IMR-90 (cell line): ENCODE results near the gene SESN3. TPM values are rescaled to one million over a fixed set of nuclear protein-coding genes. Genes with fewer than 3 reads are reported as not detected.

Experiments
- ATAC-seq: fragments of 200-7000 bp; cut with Tn5 transposase; 2 replicates; pipeline ENCODE4 v1.9.1; 2020; ENCODE audit warnings: low read depth, mild to moderate bottlenecking, moderate library complexity
- BruUV-seq: library from RNA; stranded (reverse); fragments of 400-500 nt; replicated peaks from 2 replicates; lab custom pipeline; 2021; lab: Mats Ljungman, UMichigan
- CTCF ChIA-PET: fragments of 300-600 bp; formaldehyde crosslinking; extraction: SDS; loops from one replicate; lab custom pipeline; 2021; ENCODE audit warnings: antibody characterized with exemption; lab: Yijun Ruan, JAX
- POLR2A ChIA-PET: fragments of 300-600 bp; sonication (Branson Sonifier 250); formaldehyde crosslinking; loops from one replicate; lab custom pipeline; 2022; ENCODE audit warnings: antibody characterized with exemption; ENCODE audit not compliant: unreplicated experiment; lab: Charles Lee
- DNase-seq: peaks from one replicate; pipeline ENCODE4 v3.0.0; 2013
- H2AFZ ChIP-seq: replicated peaks from 2 replicates; pipeline ENCODE3; 2013; ENCODE audit warnings: low read length, mild to moderate bottlenecking; ENCODE audit not compliant: poor library complexity
- H2AK5ac ChIP-seq: 2 replicates; pipeline ENCODE4 v1.6.1; 2013; ENCODE audit warnings: low read depth, low read length, inconsistent platforms
- H2AK9ac ChIP-seq: replicated peaks from 2 replicates; pipeline ENCODE3; 2013; ENCODE audit warnings: mild to moderate bottlenecking, low read depth, low read length, moderate library complexity; ENCODE audit not compliant: poor library complexity
- H2BK120ac ChIP-seq: 2 replicates; pipeline ENCODE4 v1.6.1; 2013; ENCODE audit warnings: low read depth, low read length, inconsistent platforms
- H2BK15ac ChIP-seq: 3 replicates; pipeline ENCODE4 v1.6.1; 2013; ENCODE audit warnings: low read depth, low read length, inconsistent platforms
- H2BK20ac ChIP-seq: 2 replicates; pipeline ENCODE4 v1.6.1; 2013; ENCODE audit warnings: low read depth, mild to moderate bottlenecking, inconsistent platforms, low read length, moderate library complexity
- H2BK5ac ChIP-seq: 2 replicates; pipeline ENCODE4 v1.6.1; 2013; ENCODE audit warnings: mild to moderate bottlenecking, low read depth, low read length, inconsistent platforms; ENCODE audit not compliant: poor library complexity, severe bottlenecking
- H3K14ac ChIP-seq: replicated peaks from 2 replicates; pipeline ENCODE4 v1.6.1; 2013; ENCODE audit warnings: low read depth, low read length, inconsistent platforms
- H3K18ac ChIP-seq: 2 replicates; pipeline ENCODE4 v1.6.1; 2013; ENCODE audit warnings: low read depth, low read length, control low read depth
- H3K23ac ChIP-seq: 2 replicates; pipeline ENCODE4 v1.6.1; 2013; ENCODE audit warnings: low read depth, low read length, inconsistent platforms
- H3K27ac ChIP-seq: 2 replicates; pipeline ENCODE4 v1.5.1; 2013; ENCODE audit warnings: mild to moderate bottlenecking, control low read depth, low read length; ENCODE audit not compliant: insufficient read depth
- H3K27me3 ChIP-seq: 2 replicates; pipeline ENCODE4 v1.6.1; 2013; ENCODE audit warnings: low read length; ENCODE audit not compliant: control insufficient read depth, insufficient read depth
- H3K36me3 ChIP-seq: 2 replicates; pipeline ENCODE4 v1.6.1; 2013; ENCODE audit warnings: low read length, mixed read lengths; ENCODE audit not compliant: control insufficient read depth, insufficient read depth
- H3K4ac ChIP-seq: 2 replicates; pipeline ENCODE4 v1.6.1; 2013; ENCODE audit warnings: low read depth, low read length, inconsistent platforms
- H3K4me1 ChIP-seq: 2 replicates; pipeline ENCODE4 v1.6.1; 2013; ENCODE audit warnings: low read length, mixed read lengths; ENCODE audit not compliant: control insufficient read depth, insufficient read depth
- H3K4me2 ChIP-seq: 2 replicates; pipeline ENCODE4 v1.6.1; 2013; ENCODE audit warnings: low read depth, mild to moderate bottlenecking, control low read depth, low read length, moderate library complexity
- H3K4me3 ChIP-seq: 2 replicates; pipeline ENCODE4 v1.5.1; 2013; ENCODE audit warnings: low read depth, mild to moderate bottlenecking, control low read depth, low read length, moderate library complexity; ENCODE audit not compliant: insufficient read depth
- H3K56ac ChIP-seq: 2 replicates; pipeline ENCODE4 v1.6.1; 2013; ENCODE audit warnings: low read length, inconsistent platforms; ENCODE audit not compliant: insufficient read depth; ENCODE audit errors: extremely low read depth
- H3K79me1 ChIP-seq, 2 experiments: 2 replicates each; pipeline ENCODE4 v1.6.1; 2013; ENCODE audit warnings: low read length in 2 of 2, inconsistent platforms in 1 of 2, low read depth in 1 of 2
- H3K9ac ChIP-seq: 2 replicates; pipeline ENCODE4 v1.6.1; 2013; ENCODE audit warnings: low read depth, low read length, control low read depth
- H3K9me1 ChIP-seq: 2 replicates; pipeline ENCODE4 v1.6.1; 2013; ENCODE audit warnings: low read length, inconsistent platforms; ENCODE audit not compliant: insufficient read depth
- H3K9me3 ChIP-seq: 2 replicates; pipeline ENCODE4 v1.6.1; 2013; ENCODE audit warnings: low read length; ENCODE audit not compliant: control insufficient read depth, insufficient read depth
- H4K20me1 ChIP-seq: 2 replicates; pipeline ENCODE4 v1.6.1; 2013; ENCODE audit warnings: low read length, inconsistent platforms; ENCODE audit not compliant: insufficient read depth
- H4K5ac ChIP-seq: 2 replicates; pipeline ENCODE4 v1.6.1; 2013; ENCODE audit warnings: mild to moderate bottlenecking, low read depth, low read length, control low read depth
- H4K8ac ChIP-seq, 2 experiments: 2 replicates each; pipeline ENCODE4 v1.6.1; 2013; ENCODE audit warnings: low read depth in 2 of 2, low read length in 2 of 2, control low read depth in 1 of 2, inconsistent platforms in 1 of 2
- H4K91ac ChIP-seq: 2 replicates; pipeline ENCODE4 v1.6.1; 2013; ENCODE audit warnings: low read depth, low read length, inconsistent platforms; ENCODE audit not compliant: insufficient read depth
- BHLHE40 ChIP-seq: fragments of 150-350 bp; IDR thresholded peaks from 2 replicates; pipeline ENCODE4 v1.6.1; 2016; ENCODE audit warnings: mild to moderate bottlenecking, low read depth, low read length
- CTCF ChIP-seq: conservative IDR thresholded peaks from 2 replicates; pipeline ENCODE4 v1.5.1; 2012; ENCODE audit warnings: mild to moderate bottlenecking, low read depth, low read length, improper control_type of control experiment
- ELK1 ChIP-seq: fragments of 150-350 bp; IDR thresholded peaks from 2 replicates; pipeline ENCODE4 v1.6.1; 2016; ENCODE audit warnings: low read depth, mild to moderate bottlenecking, low read length, moderate library complexity, borderline replicate concordance
- FOS ChIP-seq: fragments of 150-350 bp; IDR thresholded peaks from 2 replicates; pipeline ENCODE4 v1.6.1; 2016; ENCODE audit warnings: low read depth, low read length
- MAFK ChIP-seq: IDR thresholded peaks from 2 replicates; pipeline ENCODE4 v1.6.1; 2012; ENCODE audit warnings: low read depth, low read length, improper control_type of control experiment
- MAZ ChIP-seq: IDR thresholded peaks from 2 replicates; pipeline ENCODE4 v1.6.1; 2012; ENCODE audit warnings: low read depth, mild to moderate bottlenecking, low read length, improper control_type of control experiment, moderate library complexity, borderline replicate concordance
- POLR2A ChIP-seq: IDR thresholded peaks from 2 replicates; pipeline ENCODE4 v1.6.1; 2012; ENCODE audit warnings: mild to moderate bottlenecking, low read depth, low read length
- RCOR1 ChIP-seq: IDR thresholded peaks from 2 replicates; pipeline ENCODE4 v1.6.1; 2012; ENCODE audit warnings: mild to moderate bottlenecking, low read length, improper control_type of control experiment; ENCODE audit not compliant: insufficient replicate concordance
- SMC3 ChIP-seq: fragments of 150-350 bp; IDR thresholded peaks from 2 replicates; pipeline ENCODE4 v1.6.1; 2016; ENCODE audit warnings: low read depth, mild to moderate bottlenecking, antibody characterized with exemption, low read length, moderate library complexity
- WGBS, 2 experiments: methylation state at CpG; one replicate each; pipeline versions ENCODE4 v1.1.5 to v1.1.7; 2013; ENCODE audit warnings: missing lambda C conversion rate in 2 of 2; ENCODE audit not compliant: insufficient read length in 1 of 2; ENCODE audit errors: extremely low coverage in 2 of 2; 5-methylcytosine and 5-hydroxymethylcytosine counted together
- dilution Hi-C: fragments of 300-500 bp; cut with HindIII; formaldehyde crosslinking; loops from one replicate; pipeline ENCODE4 v1.14.3; 2018; ENCODE audit warnings: low sequenced_read_pairs; ENCODE audit not compliant: unreplicated experiment
- in situ Hi-C: fragments of 300-500 bp; cut with MboI; formaldehyde crosslinking; loops from 3 replicates; pipeline ENCODE4 v1.14.3; 2019; ENCODE audit warnings: low sequenced_read_pairs, inconsistent platforms, mixed read lengths
- intact Hi-C: fragments of 100-400 bp; cut with micrococcal nuclease; formaldehyde crosslinking; loops from 2 replicates; pipeline ENCODE4 v1.10.0; 2022
- polyA plus RNA-seq, 3 experiments: library from polyadenylated mRNA; depleted of rRNA; stranded (reverse); fragments of >200 nt; gene quantifications; 2 replicates each; pipeline ENCODE4 v1.2.3, GENCODE V29; 2012; ENCODE audit warnings: low replicate concordance in 1 of 3
- total RNA-seq: library from RNA; depleted of rRNA; stranded (reverse); fragments of >200 nt; gene quantifications from 2 replicates; pipeline ENCODE4 v1.2.3, GENCODE V29; 2012

The SESN3 gene
- total and polyA plus RNA-seq, 2 of the 4 experiments (the other 2 are of a cell fraction) = 2.0 to 7.7 TPM

DNA sequence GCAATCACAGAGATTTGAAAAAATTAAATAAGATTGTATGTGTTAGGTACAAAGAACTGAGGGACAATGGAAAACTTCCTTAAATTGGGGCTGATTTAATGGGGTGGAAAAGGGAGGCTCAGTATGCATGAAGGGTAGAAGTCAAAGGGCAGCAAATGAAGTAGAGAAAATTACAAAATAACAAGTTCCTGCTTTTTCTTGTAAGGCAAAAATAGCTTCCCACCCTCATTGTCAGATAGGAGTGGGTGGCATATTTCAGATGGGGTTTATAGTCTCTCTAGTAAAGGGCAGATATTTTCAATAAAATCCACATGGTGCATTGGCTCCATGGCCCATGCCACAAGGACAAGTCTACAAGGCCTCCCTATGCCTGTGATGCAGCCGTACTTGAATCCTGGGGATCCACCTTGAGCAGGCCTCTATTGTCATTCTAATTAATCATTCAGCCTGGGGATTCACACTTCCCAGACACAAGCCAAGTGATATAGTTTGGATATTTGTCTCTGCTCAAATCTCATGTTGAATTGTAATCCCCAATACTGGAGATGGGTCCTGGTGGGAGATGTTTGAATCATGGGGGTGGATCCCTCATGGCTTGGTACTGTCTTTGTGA, 36.7 kb upstream of the SESN3 start:
- BruUV-seq = no TSS peak
- H3K23ac ChIP-seq = no peak overlapping the region
- POLR2A ChIA-PET = no interaction called here
- no peak overlapping the region for H4K91ac ChIP-seq
- CTCF ChIA-PET = no interaction called here
- no peak for DNase-seq
- no peak overlapping the region for H3K18ac ChIP-seq
- H3K27me3 ChIP-seq = no peaks in the 10 kb centered on the region
- H2AFZ ChIP-seq = no peak overlapping the region
- no peak overlapping the region for H3K4ac ChIP-seq
- H4K5ac ChIP-seq = no peak overlapping the region
- no peak overlapping the region for H2AK5ac ChIP-seq
- TF ChIP-seq ELK1 (no peak), BHLHE40 (no peak), FOS (no peak), SMC3 (no peak), RCOR1 (no peak), MAFK (no peak), MAZ (no peak), CTCF (no peak), POLR2A (no peak)
- H3K56ac ChIP-seq = no peak overlapping the region
- H2BK5ac ChIP-seq = no peak overlapping the region
- WGBS, 2 experiments = 20% methylated on average over 1 of the region's 1 CpG; no CpG with 5 or more reads in 1 of the 2 experiments
- H3K4me3 ChIP-seq = no peak overlapping the region
- no peaks in the 10 kb centered on the region for H3K9me3 ChIP-seq
- no peak overlapping the region for H4K8ac ChIP-seq
- H3K4me1 ChIP-seq = no peaks in the 10 kb centered on the region
- dilution Hi-C loops (no loop called here), in situ Hi-C loops (no loop called here), intact Hi-C loops (no loop called here)
- no peak overlapping the region for H2AK9ac ChIP-seq
- H2BK20ac ChIP-seq = no peak overlapping the region
- H3K4me2 ChIP-seq = no peak overlapping the region
- ATAC-seq = no peak
- no peak overlapping the region for H3K9ac ChIP-seq
- no peak overlapping the region for H2BK15ac ChIP-seq
- H3K14ac ChIP-seq = no peak overlapping the region
- no peaks in the 10 kb centered on the region for H3K36me3 ChIP-seq
- H3K27ac ChIP-seq = no peak overlapping the region
- H4K20me1 ChIP-seq = no peaks in the 10 kb centered on the region
- no peak overlapping the region for H2BK120ac ChIP-seq
- H3K79me1 ChIP-seq = no peaks in the 10 kb centered on the region
- no peaks in the 10 kb centered on the region for H3K9me1 ChIP-seq
